ENCODE data around the gene COL9A1. TPM values are rescaled to one million over a fixed set of nuclear protein-coding genes. Genes with fewer than 3 reads are reported as not detected.
A peak's percentile ranks its signal among the peaks of the same experiment; 100 is the strongest.
"Not testable (repeated sequence)": the region's sequence is repeated elsewhere in the genome, so short reads cannot be mapped to it uniquely, and the experiment has no call there.

COL9A1 gene
- total RNA-seq, 1 donor from 2014 or later, result not detected

- peak; percentile 39 for DNase-seq (ENCODE audit: low read depth)
- peak; percentile 70 for TF ChIP-seq CTCF (conservative IDR thresholded peaks at IDR 0.05; ENCODE audit: low read depth, low read length)
Observed at GRCh38 chr6:70310063-70310694, 7.3 kb upstream of the COL9A1 start.

GRCh38 chr6:70309243-70309642, 6.4 kb upstream of the COL9A1 start:
- TF ChIP-seq CTCF (conservative IDR thresholded peaks at IDR 0.05; ENCODE audit: low read depth, low read length), result no peak
- H3K4me3 ChIP-seq (ENCODE audit: low read depth, low read length), result no peak overlapping the region
- DNase-seq (ENCODE audit: low read depth), result no peak

More at GRCh38 chr6:70310063-70310694, 7.3 kb upstream of the COL9A1 start:
- no peak overlapping the region for H3K4me3 ChIP-seq (ENCODE audit: low read depth, low read length)

GRCh38 chr6:70308142-70308541, 5.3 kb upstream of the COL9A1 start:
- not testable (repeated sequence) for H3K4me3 ChIP-seq (ENCODE audit: low read depth, low read length); DNase-seq (ENCODE audit: low read depth)
- TF ChIP-seq CTCF (conservative IDR thresholded peaks at IDR 0.05; ENCODE audit: low read depth, low read length), result peak; percentile 19

- no peak for DNase-seq (ENCODE audit: low read depth)
- no peak for TF ChIP-seq CTCF (conservative IDR thresholded peaks at IDR 0.05; ENCODE audit: low read depth, low read length)
- no peak overlapping the region for H3K4me3 ChIP-seq (ENCODE audit: low read depth, low read length)
Observed at GRCh38 chr6:70307008-70307407, 4.1 kb upstream of the COL9A1 start.

- DNase-seq (ENCODE audit: low read depth), result no peak
- no peak for TF ChIP-seq CTCF (conservative IDR thresholded peaks at IDR 0.05; ENCODE audit: low read depth, low read length)
- H3K4me3 ChIP-seq (ENCODE audit: low read depth, low read length), result no peak overlapping the region
Observed at GRCh38 chr6:70304616-70305015, 1.7 kb upstream of the COL9A1 start.

GRCh38 chr6:70299456-70299855, 3.4 kb downstream of the COL9A1 start:
- no peak for TF ChIP-seq CTCF (conservative IDR thresholded peaks at IDR 0.05; ENCODE audit: low read depth, low read length)
- no peak overlapping the region for H3K4me3 ChIP-seq (ENCODE audit: low read depth, low read length)
- no peak for DNase-seq (ENCODE audit: low read depth)

GRCh38 chr6:70298068-70298467, 4.8 kb downstream of the COL9A1 start:
- no peak for TF ChIP-seq CTCF (conservative IDR thresholded peaks at IDR 0.05; ENCODE audit: low read depth, low read length)
- DNase-seq (ENCODE audit: low read depth), result no peak
- H3K4me3 ChIP-seq (ENCODE audit: low read depth, low read length), result no peak overlapping the region
